Posterior vena cava (tissue), 2 donors: ENCODE measurements around the gene MTURN. TPM values are rescaled to one million over a fixed set of nuclear protein-coding genes. Genes with fewer than 3 reads are reported as not detected.

Source experiments
- DNase-seq: peaks from one replicate; pipeline ENCODE4 v3.0.0-alpha.2; 2020; ENCODE audit warnings: low spot score
- intact Hi-C, 2 donors: fragments of 100-400 bp; cut with DNase I; formaldehyde crosslinking; loops; one replicate each; pipeline versions ENCODE4 v1.14.1 to v1.14.2; 2022 to 2023
- total RNA-seq, 2 donors: library from RNA; stranded (reverse); fragmentation: NEBNext Ultra II Directional; extraction: Animal tissue kit (Norgen Biotek cat#: 25700); gene quantifications; one replicate each; pipeline ENCODE4 v1.2.1, GENCODE V29; 2021
- donor health status: DM: yes; HTN: yes; CAD: no.
- donor health status: DM: yes; HTN: yes; CAD: no.

MTURN gene
- total RNA-seq, 2 donors from 2014 or later, result 61.7 to 76.1 TPM

GRCh38 chr7:30171766-30172447 lies 37.1 kb downstream of the MTURN start:
- no peak for DNase-seq
- intact Hi-C loops, result no loop called here

- DNase-seq, result no peak
- intact Hi-C loops, result no loop called here
These were observed 37.7 kb downstream of the MTURN start for GRCh38 chr7:30172451-30172850.

- peak; percentile 90 for DNase-seq
- intact Hi-C loops, result no loop called here
These were observed 38.5 kb downstream of the MTURN start for GRCh38 chr7:30173058-30173897.

DNA sequence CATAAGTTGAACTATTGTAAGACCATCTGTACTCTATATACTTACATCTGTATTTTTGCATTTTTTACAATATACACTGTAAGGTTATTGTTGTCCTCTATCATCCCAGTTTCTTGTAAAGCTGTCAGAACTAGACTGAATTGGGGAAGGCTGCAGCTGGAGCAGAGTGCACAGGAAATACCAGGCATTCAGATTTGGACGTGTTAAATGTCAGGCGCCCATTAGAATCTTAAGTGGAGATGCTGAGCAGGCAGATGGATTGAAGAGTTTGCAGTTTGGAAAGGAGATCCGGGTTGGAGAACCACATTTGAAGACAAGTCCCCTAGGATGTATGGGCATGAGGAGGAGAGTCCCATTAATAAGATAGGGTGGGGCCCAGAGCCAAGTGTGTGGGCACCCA lies 40.4 kb downstream of the MTURN start:
- intact Hi-C loops, result no loop called here
- DNase-seq, result no peak

GRCh38 chr7:30175636-30176147 lies 40.9 kb downstream of the MTURN start:
- no peak for DNase-seq
- intact Hi-C loops, result no loop called here

- intact Hi-C loops, result no loop called here
- no peak for DNase-seq
These were observed 41.8 kb downstream of the MTURN start for GRCh38 chr7:30176463-30177109.

DNA sequence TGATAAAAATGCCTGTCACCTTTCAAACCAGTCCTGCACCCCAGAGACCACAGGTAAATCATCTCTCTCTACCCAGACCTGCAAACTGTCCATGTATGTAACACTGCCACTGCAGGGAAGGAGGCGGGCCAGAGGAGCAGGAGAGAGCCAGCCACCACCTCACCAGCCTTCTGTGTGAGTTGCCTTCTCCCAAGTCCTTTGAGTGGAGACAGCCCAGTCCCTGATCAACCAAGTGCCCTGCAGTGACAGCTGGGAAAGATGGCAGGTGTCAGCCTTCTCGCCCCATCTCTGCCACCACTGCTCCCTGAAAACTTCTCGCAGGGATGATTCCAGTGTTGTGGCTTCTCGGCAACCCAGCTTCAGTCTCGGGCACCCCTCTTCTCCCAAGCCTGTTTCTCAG lies 42.4 kb downstream of the MTURN start:
- intact Hi-C loops, result no loop called here
- no peak for DNase-seq

DNA sequence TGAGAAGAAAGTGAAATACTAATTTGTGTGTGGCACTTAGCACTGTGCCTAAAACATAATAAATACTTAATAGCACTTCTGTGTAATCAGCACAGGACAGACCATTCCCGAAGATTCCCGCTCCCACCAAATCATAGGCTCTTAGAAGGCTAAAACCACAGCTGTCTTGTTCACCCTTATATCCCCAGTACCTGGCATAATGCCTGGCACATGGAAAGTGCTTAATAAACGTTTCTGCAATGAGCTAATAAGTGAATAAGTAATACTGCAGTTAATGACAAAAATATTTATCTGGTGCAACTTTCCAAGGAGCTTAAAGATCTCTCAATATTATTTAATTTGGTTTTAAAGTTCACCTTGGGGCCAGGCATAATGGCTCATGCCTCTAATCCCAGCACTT lies 43.2 kb downstream of the MTURN start:
- no peak for DNase-seq
- intact Hi-C loops, result no loop called here

- no peak for DNase-seq
- intact Hi-C loops, result no loop called here
These were observed 44.1 kb downstream of the MTURN start for GRCh38 chr7:30178748-30179436.

DNA sequence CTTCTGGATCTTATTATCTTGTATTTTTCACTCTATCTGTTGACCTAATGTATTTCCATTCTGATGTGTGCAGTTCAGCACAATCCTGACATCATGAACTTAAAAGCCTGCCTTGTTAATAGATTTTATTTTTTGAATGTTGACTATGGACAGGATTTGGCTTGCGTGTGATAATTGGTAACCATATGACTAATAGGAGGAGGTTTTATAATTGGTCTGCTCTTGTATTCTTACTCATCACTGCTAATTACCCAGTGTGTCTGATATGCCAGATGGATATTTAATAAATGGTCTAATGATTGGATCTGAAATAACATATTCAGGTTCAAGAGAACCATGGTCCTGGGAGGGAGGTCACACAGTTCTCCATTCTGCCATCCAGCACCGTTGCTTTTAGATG lies 45.9 kb downstream of the MTURN start:
- no peak for DNase-seq
- intact Hi-C loops, result no loop called here

DNA sequence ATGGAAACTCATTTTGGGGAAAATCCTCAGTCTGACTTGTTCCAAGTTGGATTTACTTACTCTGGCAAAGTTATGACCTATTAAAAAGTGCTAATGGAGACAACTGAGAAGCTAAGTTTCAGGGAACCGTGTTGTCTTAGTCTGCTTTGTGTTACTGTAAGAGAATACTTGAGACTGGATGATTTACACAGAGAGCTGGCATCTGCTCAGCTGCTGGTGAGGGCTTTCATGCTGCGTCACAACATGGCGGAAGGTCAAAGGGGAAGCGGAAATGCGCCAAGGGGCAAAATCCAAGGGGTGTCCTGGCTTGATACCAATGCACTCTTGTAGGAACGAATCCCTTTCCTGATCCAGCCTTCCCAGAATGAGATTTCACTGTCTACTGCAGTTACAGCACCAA lies 46.4 kb downstream of the MTURN start:
- no peak for DNase-seq
- intact Hi-C loops, result no loop called here

- intact Hi-C loops, result no loop called here
- no peak for DNase-seq
These were observed 47.1 kb downstream of the MTURN start for GRCh38 chr7:30181736-30182522.

DNA sequence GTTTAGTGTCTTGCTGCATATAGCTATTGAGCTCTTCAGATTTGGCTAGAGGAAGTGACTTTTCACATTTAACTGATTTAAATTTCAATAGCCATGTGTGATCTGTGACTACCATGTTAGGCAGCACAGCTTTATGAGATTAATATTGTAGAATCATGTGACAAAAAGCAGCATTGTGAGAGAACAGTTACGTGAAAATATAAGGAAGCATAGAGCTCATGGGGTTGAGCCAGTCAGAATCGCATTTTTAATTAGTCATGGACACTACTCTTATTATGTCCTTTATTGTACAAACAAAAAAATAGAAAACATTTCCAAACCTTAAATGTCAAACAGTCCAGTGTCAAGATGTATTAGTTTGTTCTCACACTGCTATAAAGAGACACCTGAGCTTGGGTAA lies 48.0 kb downstream of the MTURN start:
- intact Hi-C loops, result no loop called here

DNA sequence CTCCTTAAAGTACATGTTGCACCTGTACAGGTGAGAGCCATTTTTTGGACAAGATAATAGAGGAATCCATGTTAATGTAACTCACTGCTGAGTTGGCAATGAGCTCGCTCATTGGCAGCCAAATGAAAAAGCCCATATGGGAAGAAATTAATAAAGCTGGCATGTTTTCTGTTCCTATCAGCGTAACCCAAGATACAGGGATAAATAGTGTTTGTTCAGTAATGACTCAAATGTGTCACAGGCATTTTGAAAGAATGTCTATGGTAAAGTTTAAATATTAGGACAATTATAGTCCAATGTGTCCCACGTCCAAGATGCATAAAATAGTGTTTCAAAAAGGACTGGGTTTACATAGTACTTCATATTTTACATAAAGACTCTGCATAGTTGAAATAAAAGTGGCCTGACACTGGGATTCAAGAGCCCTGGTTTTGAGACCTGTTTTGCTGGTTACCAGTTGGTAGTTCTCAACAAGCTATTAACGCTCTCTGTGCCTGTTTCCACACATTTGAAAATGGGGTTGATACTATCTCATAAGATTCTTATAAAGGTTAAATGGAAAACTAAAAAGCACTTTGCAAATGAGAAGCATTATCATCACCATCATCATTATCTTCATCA lies 49.1 kb downstream of the MTURN start:
- intact Hi-C loops, result no loop called here
- DNase-seq, result no peak

More for the DNA sequence above, 48.0 kb downstream of the MTURN start:
- no peak for DNase-seq

DNA sequence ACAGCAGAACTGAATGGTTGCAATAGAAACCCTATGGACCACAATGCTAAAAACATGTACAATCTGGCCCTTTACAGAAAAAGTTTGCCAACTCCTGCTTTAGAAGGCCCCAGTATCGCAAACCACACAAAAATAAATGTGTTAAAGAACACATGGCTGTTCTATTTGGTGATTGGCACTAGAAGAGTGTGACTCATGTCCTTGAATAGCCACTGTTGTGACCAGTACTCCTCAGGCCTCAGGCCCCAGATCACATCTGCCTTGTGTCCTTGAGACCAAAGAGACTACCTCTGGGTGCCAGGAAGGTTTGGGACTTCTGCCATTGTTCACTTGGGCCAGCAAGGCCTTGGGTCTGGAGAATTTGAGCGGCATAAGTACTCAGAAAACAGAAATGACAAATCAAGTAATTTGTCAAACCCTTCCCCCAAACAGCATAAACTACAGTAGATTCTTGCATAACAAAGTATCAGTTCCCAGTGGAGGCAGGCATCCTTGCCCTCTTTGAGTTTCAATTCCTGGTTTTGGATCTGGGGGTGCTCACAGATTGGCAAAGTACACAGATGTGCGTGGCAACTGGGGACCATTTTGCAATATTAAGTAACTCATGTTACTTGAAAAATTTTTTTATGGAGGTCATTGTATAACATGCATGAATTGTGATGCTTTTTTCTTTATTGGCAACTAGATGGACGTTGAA lies 50.2 kb downstream of the MTURN start:
- intact Hi-C loops, result no loop called here
- DNase-seq, result no peak

- no peak for DNase-seq
- intact Hi-C loops, result no loop called here
These were observed 50.7 kb downstream of the MTURN start for GRCh38 chr7:30185496-30185895.

- DNase-seq, result no peak
- intact Hi-C loops, result no loop called here
These were observed 51.9 kb downstream of the MTURN start for GRCh38 chr7:30186725-30187124.

GRCh38 chr7:30187513-30187912 lies 52.7 kb downstream of the MTURN start:
- no peak for DNase-seq
- intact Hi-C loops, result no loop called here
